PC-3 (cell line): ENCODE measurements around the gene MLXIPL. TPM values are rescaled to one million over a fixed set of nuclear protein-coding genes. Genes with fewer than 3 reads are reported as not detected.

Experiments
- ATAC-seq: fragments of 200-7000 bp; cut with Tn5 transposase; 2 replicates; pipeline ENCODE4 v1.9.1; 2020; ENCODE audit warnings: mild to moderate bottlenecking, moderate library complexity
- BruUV-seq: library from RNA; stranded (reverse); fragments of 400-500 nt; replicated peaks from 2 replicates; lab custom pipeline; 2021; lab: Mats Ljungman, UMichigan
- CTCF ChIA-PET: fragments of 300-600 bp; sonication (Branson Sonifier 250); formaldehyde crosslinking; loops from one replicate; lab custom pipeline; 2022; ENCODE audit warnings: antibody characterized with exemption; lab: Charles Lee
- POLR2A ChIA-PET: fragments of 300-600 bp; sonication (Branson Sonifier 250); formaldehyde crosslinking; loops from one replicate; lab custom pipeline; 2022; ENCODE audit warnings: antibody characterized with exemption; ENCODE audit not compliant: unreplicated experiment; lab: Charles Lee
- DNase-seq: peaks from one replicate; pipeline ENCODE4 v3.0.0-alpha.2; 2015
- H2AFZ ChIP-seq: fragments of 300-600 bp; sonication (generic); 2 replicates; pipeline ENCODE4 v1.6.0; 2016; ENCODE audit warnings: antibody characterized with exemption, low read length
- H3F3A ChIP-seq: fragments of 300-600 bp; sonication (generic); one replicate; pipeline ENCODE4 v1.6.0; 2017; ENCODE audit warnings: antibody characterized with exemption, low read length, control low read depth, mild to moderate bottlenecking; ENCODE audit not compliant: unreplicated experiment
- H3K27ac ChIP-seq: fragments of 300-600 bp; sonication (generic); 2 replicates; pipeline ENCODE4 v1.5.1; 2016; ENCODE audit warnings: mild to moderate bottlenecking, low read length
- H3K27me3 ChIP-seq: fragments of 300-600 bp; sonication (generic); 2 replicates; pipeline ENCODE4 v1.6.1; 2016; ENCODE audit warnings: low read length, mixed read lengths
- H3K36me3 ChIP-seq: fragments of 300-600 bp; sonication (generic); 2 replicates; pipeline ENCODE4 v1.6.1; 2016; ENCODE audit warnings: low read depth, mixed run types, low read length, mixed read lengths
- H3K4me1 ChIP-seq: fragments of 300-600 bp; sonication (generic); 2 replicates; pipeline ENCODE4 v1.5.1; 2016; ENCODE audit warnings: low read length; ENCODE audit not compliant: insufficient read depth
- H3K4me2 ChIP-seq: fragments of 300-600 bp; sonication (generic); 2 replicates; pipeline ENCODE4 v1.6.0; 2016; ENCODE audit warnings: low read length
- H3K4me3 ChIP-seq: fragments of 300-600 bp; sonication (generic); 2 replicates; pipeline ENCODE4 v1.5.1; 2016; ENCODE audit warnings: mild to moderate bottlenecking, low read length, mixed read lengths
- H3K79me2 ChIP-seq: fragments of 300-600 bp; sonication (generic); 2 replicates; pipeline ENCODE4 v1.6.1; 2017; ENCODE audit warnings: low read length, mixed read lengths
- H3K9ac ChIP-seq: fragments of 300-600 bp; sonication (generic); 2 replicates; pipeline ENCODE4 v1.6.0; 2016; ENCODE audit warnings: mild to moderate bottlenecking, low read length
- H3K9me2 ChIP-seq: fragments of 300-600 bp; sonication (generic); replicated peaks from 2 replicates; pipeline ENCODE4 v1.6.1; 2016; ENCODE audit warnings: mixed run types, low read length, mixed read lengths
- H3K9me3 ChIP-seq: fragments of 300-600 bp; sonication (generic); 2 replicates; pipeline ENCODE4 v1.6.1; 2016; ENCODE audit warnings: low read length, mixed read lengths
- H4K20me1 ChIP-seq: fragments of 300-600 bp; sonication (generic); 2 replicates; pipeline ENCODE4 v1.6.1; 2016; ENCODE audit warnings: low read length, mixed read lengths
- CTCF ChIP-seq: fragments of 300-600 bp; sonication (generic); conservative IDR thresholded peaks from 2 replicates; pipeline ENCODE4 v1.5.1; 2017; ENCODE audit warnings: antibody characterized with exemption, low read depth, mild to moderate bottlenecking, low read length
- EZH2 ChIP-seq: fragments of 300-600 bp; sonication (generic); IDR thresholded peaks from one replicate; pipeline ENCODE4 v1.6.1; 2017; ENCODE audit warnings: antibody characterized with exemption, mild to moderate bottlenecking, low read length; ENCODE audit not compliant: unreplicated experiment
- EZH2phosphoT487 ChIP-seq: fragments of 300-600 bp; sonication (generic); IDR thresholded peaks from 2 replicates; pipeline ENCODE4 v1.6.1; 2018; ENCODE audit warnings: mild to moderate bottlenecking, antibody characterized with exemption, low read length, borderline replicate concordance
- intact Hi-C: fragments of 100-400 bp; cut with micrococcal nuclease; formaldehyde crosslinking; loops from 2 replicates; pipeline ENCODE4 v1.9.0; 2023
- total RNA-seq: library from RNA; depleted of rRNA; stranded (reverse); fragments of >200 nt; gene quantifications from 2 replicates; pipeline ENCODE4 v1.2.3, GENCODE V29; 2014

MLXIPL gene
- total RNA-seq, 1 experiment from 2014 or later: 4.7 TPM

GRCh38 chr7:73646785-73647724 lies 22.7 kb upstream of the MLXIPL start:
- Histone ChIP-seq H3K4me1 (no peaks in the 10 kb centered on the region), H3K27me3 (peaks cover 11% of the 10 kb centered on the region), H3K36me3 (no peaks in the 10 kb centered on the region), H4K20me1 (no peaks in the 10 kb centered on the region), H3K79me2 (no peaks in the 10 kb centered on the region), H3K9ac (no peak overlapping the region), H2AFZ (no peak overlapping the region), H3F3A (no peaks in the 10 kb centered on the region), H3K4me2 (peak overlapping the region; percentile 83; the same call in 1 of the 2 replicates), H3K4me3 (no peak overlapping the region), H3K9me2 (no peaks in the 10 kb centered on the region), H3K27ac (no peak overlapping the region), H3K9me3 (no peaks in the 10 kb centered on the region)
- intact Hi-C loops: no loop called here
- BruUV-seq: no TSS peak
- ATAC-seq (no peak), DNase-seq (no peak)
- ChIA-PET POLR2A (no interaction called here), CTCF (no interaction called here)
- no peak for TF ChIP-seq EZH2
- TF ChIP-seq EZH2phosphoT487: no peak
- no peak for TF ChIP-seq CTCF

GRCh38 chr7:73645643-73646174 lies 21.4 kb upstream of the MLXIPL start:
- no TSS peak for BruUV-seq
- Histone ChIP-seq H3K9me3 (no peaks in the 10 kb centered on the region), H3K79me2 (no peaks in the 10 kb centered on the region), H3K9me2 (no peaks in the 10 kb centered on the region), H2AFZ (no peak overlapping the region), H3K36me3 (no peaks in the 10 kb centered on the region), H4K20me1 (no peaks in the 10 kb centered on the region), H3K9ac (no peak overlapping the region), H3K4me3 (no peak overlapping the region), H3K27me3 (peaks cover 11% of the 10 kb centered on the region), H3K27ac (no peak overlapping the region), H3K4me2 (no peak overlapping the region), H3K4me1 (no peaks in the 10 kb centered on the region), H3F3A (no peaks in the 10 kb centered on the region)
- intact Hi-C loops: no loop called here
- CTCF ChIA-PET: interaction anchor here (0.5 kb wide), 1 partner anchor 58 kb away, joined by 5 read pairs; no protein-coding TSS in a partner anchor
- ATAC-seq (no peak), DNase-seq (no peak)
- POLR2A ChIA-PET: no interaction called here
- no peak for TF ChIP-seq EZH2
- no peak for TF ChIP-seq CTCF
- no peak for TF ChIP-seq EZH2phosphoT487
